Neural crest cell (in vitro differentiated cells): ENCODE results near the gene PARD6B. TPM values are rescaled to one million over a fixed set of nuclear protein-coding genes. Genes with fewer than 3 reads are reported as not detected.

Source experiments
- DNase-seq: peaks from one replicate; pipeline ENCODE4 v3.0.0; 2021; ENCODE audit warnings: low read depth, mixed read lengths, low spot score
- H3K27ac Mint-ChIP-seq: one replicate; pipeline ENCODE4 v1.8.0; 2021; ENCODE audit warnings: mild to moderate bottlenecking, mixed read lengths; ENCODE audit not compliant: unreplicated experiment
- H3K27me3 Mint-ChIP-seq: 2 replicates; pipeline ENCODE4 v1.8.0; 2021; ENCODE audit warnings: low read depth, mild to moderate bottlenecking, mixed read lengths
- H3K36me3 Mint-ChIP-seq: 2 replicates; pipeline ENCODE4 v1.8.0; 2021; ENCODE audit warnings: low read depth, mild to moderate bottlenecking, mixed read lengths
- H3K4me1 Mint-ChIP-seq: 2 replicates; pipeline ENCODE4 v1.8.0; 2021; ENCODE audit warnings: mixed read lengths
- H3K4me3 Mint-ChIP-seq: one replicate; pipeline ENCODE4 v1.8.0; 2021; ENCODE audit warnings: mild to moderate bottlenecking, mixed read lengths
- H3K9me3 Mint-ChIP-seq: 2 replicates; pipeline ENCODE4 v1.8.0; 2021; ENCODE audit warnings: mixed read lengths
- CTCF ChIP-seq: fragments of 200-600 bp; sonication (generic); conservative IDR thresholded peaks from 2 replicates; pipeline ENCODE4 v1.5.0; 2021; ENCODE audit warnings: antibody characterized with exemption, mild to moderate bottlenecking
- total RNA-seq: library from RNA; stranded (reverse); gene quantifications from 2 replicates; pipeline ENCODE4 v1.2.1, GENCODE V29; 2021

Gene PARD6B
- total RNA-seq, 1 donor from 2014 or later = 9.5 TPM

DNA sequence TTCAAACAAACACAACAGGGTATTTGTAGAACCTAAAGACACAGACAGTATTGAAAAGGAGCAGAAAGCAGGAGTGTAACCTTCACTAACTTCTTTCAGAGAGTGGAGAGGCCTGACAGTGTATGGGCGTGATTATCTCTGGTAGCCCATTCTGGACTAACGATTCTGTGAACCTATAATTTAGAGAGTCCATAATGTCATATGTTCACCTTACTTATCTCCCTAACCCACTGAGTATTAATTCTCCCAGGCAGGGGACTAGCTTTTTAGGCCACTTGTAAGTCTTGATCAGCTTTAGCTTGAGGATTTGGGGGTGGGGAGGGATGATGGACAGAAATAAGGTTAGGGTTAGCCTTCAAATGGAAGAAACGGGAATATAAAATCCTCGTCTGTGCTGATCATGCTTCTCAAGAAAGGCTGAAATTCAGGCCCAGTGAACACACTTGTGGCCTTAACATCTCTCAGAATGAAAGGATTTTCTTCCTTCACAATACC is 2.8 kb upstream of the PARD6B start:
- Mint-ChIP-seq H3K4me1 (peaks cover 21% of the 10 kb centered on the region), H3K4me3 (peak overlapping the region; percentile 94), H3K27ac (no peak overlapping the region), H3K27me3 (no peaks in the 10 kb centered on the region), H3K36me3 (no peaks in the 10 kb centered on the region), H3K9me3 (no peaks in the 10 kb centered on the region)
- TF ChIP-seq CTCF = no peak
- DNase-seq = no peak

DNA sequence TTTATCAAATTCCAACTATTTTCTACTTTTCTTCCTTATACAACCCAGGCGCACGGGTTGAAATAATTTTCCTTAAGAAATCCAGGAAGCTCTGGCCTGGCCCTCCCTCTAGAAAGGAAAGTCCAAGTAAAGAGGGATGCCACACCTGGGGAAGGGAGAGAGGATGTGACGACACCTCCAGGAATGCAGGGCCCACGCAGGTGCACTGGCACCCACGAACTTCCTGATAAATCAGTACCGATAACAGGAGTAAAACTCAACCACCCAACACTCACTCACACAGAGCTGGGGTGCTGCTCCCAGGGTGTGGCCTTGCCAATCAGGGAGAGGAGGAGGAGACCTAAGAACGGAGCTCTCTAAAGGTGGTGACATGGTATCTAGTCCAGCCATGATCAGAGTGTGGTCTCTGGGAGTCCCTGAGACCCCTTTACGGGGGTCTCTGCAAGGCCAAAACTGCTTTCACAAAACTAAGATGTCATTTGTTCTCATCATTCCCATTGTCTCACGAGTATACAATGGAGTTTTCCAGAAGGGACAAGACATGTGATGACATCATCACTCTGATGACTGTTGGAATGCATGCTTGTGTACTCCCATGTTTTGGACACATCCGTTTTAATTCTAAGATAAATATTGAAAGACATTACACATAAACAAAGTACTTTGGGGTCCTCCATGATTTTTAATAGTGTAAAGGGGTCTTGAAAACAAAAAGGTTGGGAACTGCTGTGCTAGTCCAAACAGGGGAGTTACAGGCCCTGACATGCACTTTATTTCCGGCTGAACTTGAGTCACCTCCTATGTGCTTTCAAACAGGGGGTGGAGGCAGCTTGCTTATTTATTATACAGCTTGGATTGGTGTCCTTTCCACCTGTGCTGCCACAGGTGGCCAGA is 2.2 kb upstream of the PARD6B start:
- H3K27me3 Mint-ChIP-seq = no peaks in the 10 kb centered on the region
- H3K9me3 Mint-ChIP-seq = no peaks in the 10 kb centered on the region
- TF ChIP-seq CTCF = no peak
- H3K4me1 Mint-ChIP-seq = peaks cover 25% of the 10 kb centered on the region
- DNase-seq = no peak
- H3K27ac Mint-ChIP-seq = no peak overlapping the region
- no peaks in the 10 kb centered on the region for H3K36me3 Mint-ChIP-seq
- H3K4me3 Mint-ChIP-seq = peak overlapping the region; percentile 94

DNA sequence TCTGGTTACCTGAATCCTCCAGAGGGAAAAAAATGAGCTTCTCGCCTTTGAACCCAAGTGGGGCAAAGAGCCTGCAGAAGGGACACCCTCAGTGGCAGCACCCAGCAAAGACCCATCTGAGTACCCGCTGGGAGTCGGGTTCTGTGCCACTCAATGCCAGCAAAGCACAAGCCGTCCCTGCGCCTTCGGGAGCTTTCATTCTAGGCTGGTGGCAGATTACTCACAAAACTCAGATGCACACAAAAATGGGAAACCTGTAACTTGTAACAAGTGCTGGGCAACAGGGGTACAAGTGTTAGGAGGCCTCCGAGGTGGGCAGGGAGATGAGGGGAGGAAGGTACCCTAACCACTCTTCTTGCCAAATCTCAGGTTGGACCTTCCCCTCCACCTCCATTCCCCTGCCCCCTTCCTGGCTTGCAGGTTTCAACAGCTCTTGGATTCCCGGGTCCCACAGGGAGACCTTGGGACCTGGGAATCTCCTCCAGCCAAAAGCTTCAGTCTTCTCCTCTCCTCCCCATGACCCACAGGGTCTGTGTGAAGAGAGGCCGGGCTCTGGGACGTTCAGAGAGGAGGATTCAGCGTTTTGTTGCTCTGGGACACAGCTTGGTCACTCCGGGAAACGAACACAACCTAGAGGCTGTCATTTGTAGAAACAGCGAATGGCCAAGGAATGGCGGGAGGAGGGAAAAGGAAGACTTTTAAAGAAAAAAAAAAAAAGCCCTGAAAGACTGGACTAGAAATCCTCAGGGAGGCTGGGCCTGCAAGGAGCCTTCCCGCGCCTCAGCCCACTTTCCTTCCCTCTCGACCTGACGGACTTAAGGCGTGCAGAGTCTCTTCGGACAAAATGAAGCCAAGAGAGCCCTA is 1.2 kb upstream of the PARD6B start:
- Mint-ChIP-seq H3K9me3 (no peaks in the 10 kb centered on the region), H3K27me3 (no peaks in the 10 kb centered on the region), H3K4me3 (peak overlapping the region; percentile 94), H3K27ac (no peak overlapping the region), H3K4me1 (peaks cover 25% of the 10 kb centered on the region), H3K36me3 (no peaks in the 10 kb centered on the region)
- no peak for DNase-seq
- TF ChIP-seq CTCF = no peak

DNA sequence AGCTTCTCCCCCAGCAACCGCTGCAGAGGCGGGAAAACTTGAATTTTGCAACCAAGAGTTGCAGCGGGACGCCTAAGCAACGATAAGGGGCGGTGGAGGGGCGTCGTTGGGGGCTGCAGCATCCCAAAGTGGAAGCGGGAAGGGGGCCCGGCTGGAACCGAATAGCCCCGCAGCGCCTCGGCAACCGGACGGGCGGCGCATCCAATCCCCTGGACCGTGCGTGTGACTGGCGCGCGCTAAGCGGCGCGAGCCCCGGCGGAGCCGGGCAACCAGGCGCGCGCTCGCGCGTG is 670 bp upstream of the PARD6B start:
- Mint-ChIP-seq H3K36me3 (no peaks in the 10 kb centered on the region), H3K4me1 (peaks cover 25% of the 10 kb centered on the region)

More for the DNA sequence above, 670 bp upstream of the PARD6B start:
- H3K27me3 Mint-ChIP-seq = no peaks in the 10 kb centered on the region
- DNase-seq = no peak
- H3K27ac Mint-ChIP-seq = no peak overlapping the region
- peak overlapping the region; percentile 94 for H3K4me3 Mint-ChIP-seq
- H3K9me3 Mint-ChIP-seq = no peaks in the 10 kb centered on the region
- TF ChIP-seq CTCF = no peak
